SK-N-SH treated with all-trans-retinoic acid at 6 μM for 48 hours (cell line): ENCODE data around the gene KIFAP3.

Experiments used
- ATAC-seq: fragments of 200-7000 bp; cut with Tn5 transposase; 3 replicates; pipeline ENCODE4 v1.9.1; 2020; ENCODE audit warnings: mild to moderate bottlenecking, moderate library complexity
- ARNTL ChIP-seq: fragments of 450-650 bp; formaldehyde crosslinking; IDR thresholded peaks from 2 replicates; pipeline ENCODE4 v1.5.0; 2020; ENCODE audit warnings: low read depth, mild to moderate bottlenecking, moderate library complexity, borderline replicate concordance
- BACH2 ChIP-seq: fragments of 250-450 bp; sonication (Bioruptor Pico); IDR thresholded peaks from 2 replicates; pipeline ENCODE4 v1.9.0; 2021; ENCODE audit warnings: mild to moderate bottlenecking, borderline replicate concordance
- CREB5 ChIP-seq: fragments of 250-450 bp; sonication (Bioruptor Pico); IDR thresholded peaks from 2 replicates; pipeline ENCODE4 v1.5.1; 2020; ENCODE audit warnings: low read depth, mild to moderate bottlenecking, moderate library complexity
- CSDC2 ChIP-seq: fragments of 250-450 bp; sonication (Bioruptor Pico); IDR thresholded peaks from 2 replicates; pipeline ENCODE4 v1.5.0; 2020; ENCODE audit warnings: mild to moderate bottlenecking, moderate library complexity
- CSRNP3 ChIP-seq: fragments of 250-450 bp; sonication (Bioruptor Pico); IDR thresholded peaks from 2 replicates; pipeline ENCODE4 v1.5.1; 2021; ENCODE audit warnings: mild to moderate bottlenecking, moderate library complexity
- GLIS3 ChIP-seq: fragments of 250-450 bp; sonication (Bioruptor Pico); IDR thresholded peaks from 2 replicates; pipeline ENCODE4 v1.5.0; 2020; ENCODE audit warnings: mild to moderate bottlenecking, moderate library complexity
- ISL1 ChIP-seq: fragments of 250-450 bp; sonication (Bioruptor Pico); IDR thresholded peaks from 2 replicates; pipeline ENCODE4 v2.1.2; 2022; ENCODE audit warnings: mild to moderate bottlenecking, moderate library complexity
- OSR1 ChIP-seq: fragments of 250-450 bp; sonication (Bioruptor Pico); IDR thresholded peaks from 2 replicates; pipeline ENCODE4 v1.8.0; 2022; ENCODE audit warnings: moderate library complexity, mild to moderate bottlenecking, inconsistent platforms
- PATZ1 ChIP-seq: fragments of 250-450 bp; sonication (Bioruptor Pico); IDR thresholded peaks from 2 replicates; pipeline ENCODE4 v1.8.0; 2020; ENCODE audit warnings: mild to moderate bottlenecking, moderate library complexity, borderline replicate concordance
- PPARA ChIP-seq: fragments of 250-450 bp; sonication (Bioruptor Pico); IDR thresholded peaks from 2 replicates; pipeline ENCODE4 v1.5.0; 2020; ENCODE audit warnings: mild to moderate bottlenecking, borderline replicate concordance
- RARB ChIP-seq: fragments of 250-450 bp; sonication (Bioruptor Pico); IDR thresholded peaks from 2 replicates; pipeline ENCODE4 v1.8.0; 2021; ENCODE audit warnings: mild to moderate bottlenecking, moderate library complexity
- SNAI2 ChIP-seq: fragments of 250-450 bp; sonication (Bioruptor Pico); IDR thresholded peaks from 2 replicates; pipeline ENCODE4 v1.5.0; 2020; ENCODE audit warnings: mild to moderate bottlenecking, moderate library complexity
- TCF4 ChIP-seq: fragments of 250-450 bp; sonication (Bioruptor Pico); IDR thresholded peaks from 2 replicates; pipeline ENCODE4 v1.8.0; 2021; ENCODE audit warnings: mild to moderate bottlenecking, moderate library complexity, borderline replicate concordance
- TOX ChIP-seq: fragments of 250-450 bp; sonication (Bioruptor Pico); IDR thresholded peaks from 2 replicates; pipeline ENCODE4 v1.8.0; 2021; ENCODE audit warnings: mild to moderate bottlenecking, moderate library complexity, borderline replicate concordance
- ZC3H10 ChIP-seq: fragments of 250-450 bp; sonication (Bioruptor Pico); IDR thresholded peaks from 2 replicates; pipeline ENCODE4 v1.5.1; 2021; ENCODE audit warnings: mild to moderate bottlenecking, moderate library complexity
- ZFP3 ChIP-seq: fragments of 250-450 bp; sonication (Bioruptor Pico); IDR thresholded peaks from 2 replicates; pipeline ENCODE4 v1.5.0; 2020; ENCODE audit warnings: mild to moderate bottlenecking, moderate library complexity
- ZNF565 ChIP-seq: fragments of 450-650 bp; formaldehyde crosslinking; conservative IDR thresholded peaks from 2 replicates; pipeline ENCODE4 v1.5.0; 2020; ENCODE audit warnings: low read depth, mild to moderate bottlenecking, moderate library complexity
- ZNF8 ChIP-seq: fragments of 450-650 bp; formaldehyde crosslinking; IDR thresholded peaks from 2 replicates; pipeline ENCODE4 v1.5.0; 2020; ENCODE audit warnings: mild to moderate bottlenecking, moderate library complexity
- TF ChIP-seq, protein P1 (sequence below): fragments of 250-450 bp; sonication (Bioruptor Pico); IDR thresholded peaks from 2 replicates; pipeline ENCODE4 v1.8.0; 2021; ENCODE audit warnings: low read depth, mild to moderate bottlenecking, moderate library complexity, borderline replicate concordance
- TF ChIP-seq, protein P2 (sequence below): fragments of 250-450 bp; sonication (Bioruptor Pico); IDR thresholded peaks from 2 replicates; pipeline ENCODE4 v1.5.0; 2020; ENCODE audit warnings: mild to moderate bottlenecking, moderate library complexity

KIFAP3 gene

GRCh38 chr1:170075186-170075585 lies 691 bp upstream of the KIFAP3 start:
- no peak for ATAC-seq

GRCh38 chr1:170073893-170074249 lies 624 bp downstream of the KIFAP3 start:
- TF ChIP-seq PATZ1 (CRISPR knock-in tag): no peak
- TF ChIP-seq SNAI2 (CRISPR knock-in tag): no peak
- TF ChIP-seq, protein P1, sequence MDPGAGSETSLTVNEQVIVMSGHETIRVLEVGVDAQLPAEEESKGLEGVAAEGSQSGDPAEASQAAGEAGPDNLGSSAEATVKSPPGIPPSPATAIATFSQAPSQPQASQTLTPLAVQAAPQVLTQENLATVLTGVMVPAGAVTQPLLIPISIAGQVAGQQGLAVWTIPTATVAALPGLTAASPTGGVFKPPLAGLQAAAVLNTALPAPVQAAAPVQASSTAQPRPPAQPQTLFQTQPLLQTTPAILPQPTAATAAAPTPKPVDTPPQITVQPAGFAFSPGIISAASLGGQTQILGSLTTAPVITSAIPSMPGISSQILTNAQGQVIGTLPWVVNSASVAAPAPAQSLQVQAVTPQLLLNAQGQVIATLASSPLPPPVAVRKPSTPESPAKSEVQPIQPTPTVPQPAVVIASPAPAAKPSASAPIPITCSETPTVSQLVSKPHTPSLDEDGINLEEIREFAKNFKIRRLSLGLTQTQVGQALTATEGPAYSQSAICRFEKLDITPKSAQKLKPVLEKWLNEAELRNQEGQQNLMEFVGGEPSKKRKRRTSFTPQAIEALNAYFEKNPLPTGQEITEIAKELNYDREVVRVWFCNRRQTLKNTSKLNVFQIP (CRISPR knock-in tag): no peak
- no peak for TF ChIP-seq TCF4 (CRISPR knock-in tag)
- TF ChIP-seq CREB5 (CRISPR knock-in tag): no peak
- TF ChIP-seq, protein P2, sequence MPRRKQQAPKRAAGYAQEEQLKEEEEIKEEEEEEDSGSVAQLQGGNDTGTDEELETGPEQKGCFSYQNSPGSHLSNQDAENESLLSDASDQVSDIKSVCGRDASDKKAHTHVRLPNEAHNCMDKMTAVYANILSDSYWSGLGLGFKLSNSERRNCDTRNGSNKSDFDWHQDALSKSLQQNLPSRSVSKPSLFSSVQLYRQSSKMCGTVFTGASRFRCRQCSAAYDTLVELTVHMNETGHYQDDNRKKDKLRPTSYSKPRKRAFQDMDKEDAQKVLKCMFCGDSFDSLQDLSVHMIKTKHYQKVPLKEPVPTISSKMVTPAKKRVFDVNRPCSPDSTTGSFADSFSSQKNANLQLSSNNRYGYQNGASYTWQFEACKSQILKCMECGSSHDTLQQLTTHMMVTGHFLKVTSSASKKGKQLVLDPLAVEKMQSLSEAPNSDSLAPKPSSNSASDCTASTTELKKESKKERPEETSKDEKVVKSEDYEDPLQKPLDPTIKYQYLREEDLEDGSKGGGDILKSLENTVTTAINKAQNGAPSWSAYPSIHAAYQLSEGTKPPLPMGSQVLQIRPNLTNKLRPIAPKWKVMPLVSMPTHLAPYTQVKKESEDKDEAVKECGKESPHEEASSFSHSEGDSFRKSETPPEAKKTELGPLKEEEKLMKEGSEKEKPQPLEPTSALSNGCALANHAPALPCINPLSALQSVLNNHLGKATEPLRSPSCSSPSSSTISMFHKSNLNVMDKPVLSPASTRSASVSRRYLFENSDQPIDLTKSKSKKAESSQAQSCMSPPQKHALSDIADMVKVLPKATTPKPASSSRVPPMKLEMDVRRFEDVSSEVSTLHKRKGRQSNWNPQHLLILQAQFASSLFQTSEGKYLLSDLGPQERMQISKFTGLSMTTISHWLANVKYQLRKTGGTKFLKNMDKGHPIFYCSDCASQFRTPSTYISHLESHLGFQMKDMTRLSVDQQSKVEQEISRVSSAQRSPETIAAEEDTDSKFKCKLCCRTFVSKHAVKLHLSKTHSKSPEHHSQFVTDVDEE (CRISPR knock-in tag): no peak
- TF ChIP-seq RARB (CRISPR knock-in tag): no peak
- TF ChIP-seq ZNF565 (CRISPR knock-in tag): no peak
- TF ChIP-seq BACH2 (CRISPR knock-in tag): no peak
- TF ChIP-seq CSDC2 (CRISPR knock-in tag): no peak
- TF ChIP-seq ISL1 (CRISPR knock-in tag): no peak
- TF ChIP-seq ZC3H10 (CRISPR knock-in tag): no peak
- TF ChIP-seq CSRNP3 (CRISPR knock-in tag): no peak
- no peak for TF ChIP-seq PPARA (CRISPR knock-in tag)
- TF ChIP-seq ARNTL (CRISPR knock-in tag): no peak
- no peak for TF ChIP-seq TOX (CRISPR knock-in tag)
- no peak for TF ChIP-seq OSR1 (CRISPR knock-in tag)
- TF ChIP-seq ZNF8 (CRISPR knock-in tag): no peak
- no peak for TF ChIP-seq ZFP3 (CRISPR knock-in tag)
- no peak; the same call in 2 of the 3 replicates for ATAC-seq

More at GRCh38 chr1:170075186-170075585, 691 bp upstream of the KIFAP3 start:
- TF ChIP-seq RARB (CRISPR knock-in tag) (no peak), ZNF565 (CRISPR knock-in tag) (no peak), ARNTL (CRISPR knock-in tag) (no peak), GLIS3 (CRISPR knock-in tag) (no peak), CSDC2 (CRISPR knock-in tag) (no peak), SNAI2 (CRISPR knock-in tag) (no peak)
- TF ChIP-seq, protein P1 (CRISPR knock-in tag): no peak
